Measurements from ENCODE around the gene PSMB11.
A peak's percentile ranks its signal among the peaks of the same experiment; 100 is the strongest.

Gene PSMB11

DNA sequence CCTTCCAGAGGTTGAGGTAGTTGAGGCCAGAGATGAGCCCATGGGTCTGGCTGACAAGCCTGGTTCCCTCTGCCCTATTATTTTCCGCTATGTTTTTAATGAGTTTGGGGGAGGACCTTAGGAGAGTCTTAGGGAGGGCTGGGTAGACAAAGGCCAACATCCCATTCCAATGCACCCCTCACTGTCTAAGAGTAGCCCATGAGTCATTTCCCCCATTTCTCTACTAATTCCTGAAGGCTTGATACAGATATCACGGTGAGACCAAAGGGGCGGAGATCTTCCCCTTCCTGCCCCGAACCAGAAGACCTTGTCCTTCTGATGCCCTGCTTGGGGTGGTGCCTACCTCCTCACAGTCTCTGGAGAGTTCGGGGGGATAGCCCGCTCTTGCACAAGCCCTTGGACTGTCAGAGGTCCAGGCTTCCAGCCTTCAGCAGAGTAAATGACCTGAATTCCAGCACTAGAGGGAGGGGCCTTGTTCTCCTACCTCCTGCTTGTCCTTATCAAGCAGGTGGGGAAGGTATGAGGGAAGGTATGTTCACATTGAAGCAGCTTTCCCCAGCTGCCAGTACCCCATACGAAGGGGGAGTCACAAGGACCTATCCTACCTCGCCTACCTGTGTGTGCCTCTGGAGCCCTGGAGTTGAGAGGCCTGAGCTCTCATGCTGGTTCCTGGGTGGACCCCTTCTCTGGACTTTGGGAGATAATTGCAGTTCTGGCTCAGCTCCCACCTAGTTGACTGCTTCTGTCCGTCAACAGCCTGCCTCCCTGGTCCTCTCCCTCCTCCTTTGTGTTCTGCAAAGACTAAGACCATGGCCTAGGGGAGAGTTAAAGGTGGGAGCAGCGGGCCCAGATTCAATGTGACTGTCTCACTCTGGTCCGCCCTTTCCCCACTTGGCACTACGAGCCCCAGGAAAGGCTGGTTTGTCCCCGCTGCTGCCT is 3.7 kb downstream of the PSMB11 start:
- DNase-seq = no peak

GRCh38 chr14:23047034-23047634 is 5.1 kb downstream of the PSMB11 start:
- DNase-seq = no peak

GRCh38 chr14:23047751-23048693 is 6.0 kb downstream of the PSMB11 start:
- no peak for DNase-seq

- no peak for DNase-seq
Measured at GRCh38 chr14:23049011-23049410, 7.0 kb downstream of the PSMB11 start.

- DNase-seq = no peak
Measured at GRCh38 chr14:23051141-23052057, 9.4 kb downstream of the PSMB11 start.

- DNase-seq = no peak
Measured at GRCh38 chr14:23052182-23052623, 10.2 kb downstream of the PSMB11 start.

DNA sequence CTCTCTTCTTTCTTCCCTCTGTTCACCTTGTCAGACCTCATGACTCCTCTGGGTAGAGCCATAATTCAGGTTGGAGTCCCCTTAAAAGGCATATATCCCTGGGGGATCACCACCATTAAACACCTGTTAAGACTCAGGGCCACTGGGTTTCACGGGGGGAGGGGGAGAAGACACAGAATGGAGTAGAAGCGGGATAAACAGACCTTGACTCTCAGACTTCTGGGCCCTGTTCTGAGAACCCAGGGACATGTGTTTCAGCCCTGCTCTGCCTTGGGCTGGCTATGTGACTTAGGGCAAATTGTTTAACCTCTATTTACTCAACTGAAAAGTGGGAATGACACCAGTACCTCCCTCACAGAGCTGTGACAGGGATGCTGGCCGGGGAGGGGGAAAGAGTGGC is 10.7 kb downstream of the PSMB11 start:
- DNase-seq = no peak

DNA sequence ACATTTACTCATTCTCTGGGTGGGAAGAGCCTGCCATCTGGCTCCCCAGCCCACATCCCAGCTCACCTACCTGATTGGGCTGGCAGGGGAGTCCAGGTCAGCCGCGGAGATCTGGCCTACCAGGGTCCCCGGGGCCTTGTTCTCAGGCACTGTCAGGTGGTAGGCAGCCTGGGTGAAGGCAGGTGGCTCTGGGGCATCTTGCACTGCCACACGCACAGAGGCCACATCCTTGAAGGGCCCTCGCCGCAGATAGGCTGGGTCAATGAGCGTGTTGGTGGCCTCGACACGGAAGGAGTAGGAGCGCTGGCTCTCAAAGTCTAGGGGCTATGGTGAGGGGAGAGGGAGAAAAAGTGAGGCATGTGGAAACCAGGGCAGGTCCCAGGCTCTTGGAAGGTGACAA is 11.4 kb downstream of the PSMB11 start:
- DNase-seq = no peak

GRCh38 chr14:23054000-23054811 is 12.2 kb downstream of the PSMB11 start:
- DNase-seq = peak; percentile 12

DNA sequence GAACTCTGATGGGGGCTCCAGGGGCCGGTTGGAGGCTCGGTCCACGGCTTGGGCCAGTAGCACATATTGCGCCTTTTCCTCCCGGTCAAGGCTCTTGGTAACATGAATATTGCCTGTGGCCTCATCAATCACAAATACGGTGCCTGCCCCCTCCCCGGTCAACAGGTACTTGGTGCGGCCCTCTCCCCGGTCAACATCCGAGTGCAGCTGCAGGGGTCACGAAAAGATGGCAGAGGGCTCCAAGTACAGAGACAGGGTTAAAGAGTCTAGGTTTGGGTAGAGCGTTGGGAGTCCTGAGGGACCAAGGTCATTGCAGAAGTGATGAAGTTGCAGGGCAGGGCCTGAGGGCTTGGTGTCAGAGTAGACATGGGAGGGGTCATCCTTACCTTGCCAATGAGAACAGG is 13.1 kb downstream of the PSMB11 start:
- no peak for DNase-seq

DNA sequence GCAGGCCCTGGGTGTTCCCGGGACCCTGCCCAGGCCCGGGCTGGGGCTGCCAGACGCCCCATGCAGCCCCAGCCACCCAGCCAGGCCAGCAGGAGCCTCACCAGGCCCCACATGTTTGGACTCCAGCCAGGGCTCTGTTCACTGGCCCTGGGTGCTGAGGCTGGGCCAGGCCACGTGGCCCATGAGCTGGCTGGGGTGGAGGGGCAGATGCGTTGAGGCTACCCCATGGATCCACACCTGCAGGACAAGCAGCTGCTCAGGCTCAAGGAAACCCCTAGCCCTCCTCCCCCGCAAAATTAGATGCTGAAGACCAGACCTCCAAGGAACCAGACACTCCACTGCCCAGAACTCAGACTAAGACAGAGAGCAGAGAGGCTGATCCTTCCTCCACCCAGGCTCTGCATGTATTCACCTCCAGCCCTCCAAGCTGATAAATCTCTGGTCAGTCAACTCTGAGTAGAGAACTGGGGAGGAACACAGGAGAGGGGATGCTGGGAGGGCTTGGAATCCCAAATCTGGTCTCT is 13.7 kb downstream of the PSMB11 start:
- DNase-seq = no peak

- DNase-seq = peak; percentile 74
Measured at GRCh38 chr14:23056145-23056955, 14.3 kb downstream of the PSMB11 start.

GRCh38 chr14:23056956-23057756 is 15.1 kb downstream of the PSMB11 start, which contains the start of gene CDH24:
TSS of gene CDH24 (minus strand) at chr14:23057520. CDS start at chr14:23055733, 1,787 bp downstream.
- DNase-seq = peak; percentile 74

DNA sequence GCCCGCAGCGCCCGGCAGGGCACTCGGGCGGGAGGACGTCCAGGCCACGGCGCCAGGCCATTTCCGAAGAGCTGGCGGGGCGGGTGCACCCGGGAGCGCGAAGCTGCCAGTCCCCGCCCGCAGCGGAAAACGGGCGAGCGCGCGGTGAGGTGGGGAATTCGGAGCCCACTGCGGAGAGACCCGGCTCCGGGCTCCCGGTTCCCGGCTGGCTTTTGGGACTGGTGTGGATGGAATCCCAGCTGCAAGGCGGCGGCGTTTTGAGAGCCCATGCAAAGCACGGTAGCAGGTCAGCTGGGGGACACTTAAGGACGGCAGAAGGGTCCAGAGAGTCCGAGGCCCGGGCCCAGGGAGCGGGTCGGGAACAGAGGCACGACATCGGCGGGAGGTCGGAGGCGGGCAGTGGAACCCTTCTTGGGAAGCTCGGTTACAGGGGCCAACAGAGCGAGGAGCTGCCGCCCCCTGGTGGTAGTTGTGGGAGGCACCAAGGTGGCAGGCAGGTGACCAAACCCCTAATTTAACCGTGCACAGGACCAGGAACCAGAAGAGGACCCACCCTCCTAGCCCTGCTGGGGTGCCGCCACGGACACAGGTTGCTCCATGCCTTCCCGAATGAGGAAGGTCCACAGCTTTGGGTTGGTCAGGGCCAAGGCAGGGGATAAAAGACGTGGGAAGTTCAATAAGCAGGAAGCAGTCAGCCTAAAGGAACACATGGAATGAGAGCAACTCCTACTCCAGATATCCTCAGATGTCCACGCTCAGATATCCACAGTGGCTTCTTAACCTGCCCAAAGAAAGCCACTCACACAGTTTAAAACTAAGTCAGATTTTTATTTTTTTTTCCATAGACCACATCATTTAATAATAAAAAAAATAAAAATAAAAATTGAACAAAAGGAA is 16.0 kb downstream of the PSMB11 start:
- DNase-seq = peak; percentile 86

DNA sequence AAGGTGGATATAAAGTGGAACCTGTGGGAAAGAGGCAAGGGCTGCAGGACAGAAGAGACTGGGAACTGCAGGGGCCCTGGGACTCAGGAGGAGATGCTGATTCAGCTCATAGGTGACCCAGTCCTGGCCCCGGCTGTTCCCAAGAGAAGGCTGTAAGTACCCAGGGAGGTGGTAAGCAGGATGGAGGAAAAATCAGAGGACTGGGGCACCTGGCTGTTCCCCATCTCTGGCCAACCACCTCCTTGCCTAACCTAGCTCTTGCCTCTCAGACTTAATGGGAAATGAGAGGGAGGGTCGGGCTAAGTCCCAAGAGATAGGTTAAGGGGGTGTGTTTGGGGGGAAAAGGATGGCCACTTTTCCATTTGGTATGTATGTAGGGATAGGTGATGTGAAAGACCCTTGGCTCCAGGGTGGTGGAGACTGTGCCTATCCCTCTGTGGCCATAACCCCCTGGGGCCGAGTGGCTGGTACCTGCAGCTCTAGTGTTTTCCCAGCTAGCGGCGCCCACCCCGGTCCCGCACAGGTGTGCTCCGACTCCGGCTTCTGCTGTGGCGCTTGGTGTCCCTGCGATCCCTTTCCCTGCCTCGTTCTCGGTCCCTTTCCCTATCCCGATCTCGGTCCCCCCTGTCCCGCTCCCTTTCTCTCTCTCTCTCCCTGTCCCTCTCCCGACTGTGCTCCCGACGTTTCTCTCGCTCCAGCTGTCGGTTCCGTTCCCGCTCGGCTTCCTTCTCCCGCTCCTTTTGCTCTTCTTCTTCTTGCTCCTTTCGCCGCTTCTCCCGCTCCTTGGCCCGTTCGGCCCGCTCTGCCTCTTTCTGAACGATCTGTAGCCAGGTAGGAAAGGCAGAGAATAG is 16.9 kb downstream of the PSMB11 start:
- DNase-seq = no peak

DNA sequence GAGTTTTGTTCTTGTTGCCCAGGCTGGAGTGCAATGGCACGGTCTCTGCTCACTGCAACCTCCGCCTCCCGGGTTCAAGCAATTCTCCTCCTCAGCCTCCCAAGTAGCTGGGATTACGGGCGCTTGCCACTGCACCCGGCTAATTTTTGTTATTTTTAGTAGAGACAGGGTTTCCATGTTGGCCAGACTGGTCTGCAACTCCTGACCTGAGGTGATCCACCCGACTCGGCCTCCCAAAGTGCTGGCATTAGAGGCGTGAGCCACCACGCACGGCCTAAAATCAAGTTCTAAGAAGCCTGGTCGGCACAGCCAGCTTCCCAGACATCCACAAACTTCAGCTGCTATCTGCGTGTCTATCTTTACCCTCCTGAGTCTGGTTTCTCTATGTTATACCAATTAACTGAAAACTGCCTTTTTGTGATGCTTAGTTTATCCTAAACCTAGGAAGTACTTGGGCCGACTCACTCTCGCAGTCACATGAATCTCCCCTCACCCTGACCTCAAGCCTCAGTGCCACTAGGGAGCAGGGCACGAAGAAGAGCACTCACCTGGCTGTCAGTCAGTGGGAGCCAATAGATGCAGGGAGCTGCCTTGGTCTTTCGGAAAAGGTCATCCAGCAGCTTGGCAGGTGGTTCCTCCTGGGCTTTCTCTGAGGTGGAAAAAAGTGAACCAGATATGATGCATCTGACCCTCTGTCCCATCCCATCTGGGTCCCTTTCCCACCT is 18.7 kb downstream of the PSMB11 start:
- DNase-seq = no peak
